OCI-M2 (cell line): Measurements from ENCODE around the gene ERGIC1.

Experiments used
- DNase-seq: peaks from one replicate; lab custom pipeline; 2025; ENCODE audit not compliant: unreplicated experiment; lab: John Stamatoyannopoulos, UW

ERGIC1 gene

GRCh38 chr5:172827841-172828240 lies 6.2 kb upstream of the ERGIC1 start:
- DNase-seq: no peak

DNA sequence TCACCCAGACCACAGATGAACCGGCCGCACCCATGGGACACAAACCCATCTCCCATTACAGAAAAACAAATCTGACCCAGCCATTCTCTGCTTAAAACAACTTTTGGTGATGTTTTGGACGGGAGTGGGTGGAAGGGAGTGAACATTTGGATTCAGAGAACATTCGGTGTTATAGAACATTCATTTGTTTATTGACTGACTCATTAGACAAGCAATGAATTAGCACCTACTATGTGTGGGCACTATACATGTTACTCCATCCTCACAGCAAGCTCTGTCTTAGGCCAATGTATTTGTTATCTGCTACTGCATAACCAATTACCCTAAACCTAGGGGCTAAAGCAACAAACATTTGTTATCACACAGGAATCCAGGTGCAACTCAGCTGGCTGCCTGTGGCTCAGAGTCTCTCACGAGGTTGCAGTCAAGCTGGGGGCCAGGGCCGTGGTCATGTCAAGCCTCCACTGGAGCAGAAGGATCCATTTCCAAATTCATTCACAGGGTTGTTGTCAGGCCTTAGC lies 5.1 kb upstream of the ERGIC1 start:
- DNase-seq: no peak

GRCh38 chr5:172830275-172830799 lies 3.7 kb upstream of the ERGIC1 start:
- DNase-seq: no peak

DNA sequence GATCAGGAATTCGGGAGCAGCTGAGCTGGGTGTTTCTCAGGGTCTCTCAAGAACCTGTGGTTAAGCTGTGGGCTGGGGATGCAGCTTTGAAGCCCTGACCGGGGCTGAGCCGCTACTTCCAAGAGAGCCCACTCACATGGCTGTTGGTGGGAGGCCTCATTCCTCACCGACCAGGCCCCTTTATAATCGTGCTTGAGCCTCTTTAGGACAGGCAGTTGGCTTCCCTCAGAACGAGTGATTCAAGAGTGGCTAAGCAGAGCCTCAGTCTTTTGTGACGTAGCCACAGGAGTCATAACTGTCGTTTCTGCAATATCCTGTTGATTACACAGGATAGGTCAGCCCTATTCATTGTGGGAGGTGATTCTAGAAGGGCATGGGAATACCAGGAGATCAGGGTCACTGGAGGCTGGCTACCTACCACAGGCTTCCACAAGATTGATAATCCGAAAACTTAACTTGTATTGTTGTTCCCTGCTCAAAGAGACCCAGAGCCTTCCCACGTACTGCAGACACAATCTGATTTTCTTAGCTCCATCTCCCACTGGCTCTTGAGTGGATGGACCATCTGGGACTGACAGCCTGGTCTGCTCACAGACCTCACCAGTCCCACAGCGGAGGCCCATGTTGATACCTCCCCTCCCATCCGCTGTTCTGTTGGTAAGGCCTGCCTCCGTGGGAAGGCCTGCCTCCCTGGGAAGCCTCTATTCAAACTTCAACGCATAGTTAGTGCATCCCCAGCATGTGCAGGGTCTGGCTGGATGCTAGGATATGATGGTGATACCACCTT lies 3.0 kb upstream of the ERGIC1 start:
- DNase-seq: no peak

GRCh38 chr5:172832383-172833315 lies 1.4 kb upstream of the ERGIC1 start:
- DNase-seq: no peak

DNA sequence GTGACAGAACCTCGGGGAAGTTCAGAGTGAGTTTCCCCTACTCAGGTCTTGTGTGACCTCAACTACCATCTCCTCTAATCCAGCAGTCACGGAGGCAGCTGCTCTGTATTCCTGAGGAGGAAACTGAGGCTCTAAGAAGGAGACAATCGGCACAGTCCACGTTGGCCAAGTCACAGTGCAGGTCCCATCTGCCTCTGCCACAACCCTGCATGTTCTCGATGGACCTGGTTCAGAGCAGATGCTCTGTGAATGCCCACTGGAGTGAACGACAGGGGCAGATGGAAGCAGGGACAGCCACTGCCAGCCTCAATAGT lies 722 bp upstream of the ERGIC1 start:
- no peak for DNase-seq

- no peak for DNase-seq
These were observed 601 bp downstream of the ERGIC1 start for GRCh38 chr5:172834415-172835289.

GRCh38 chr5:172835290-172835993 lies 1.4 kb downstream of the ERGIC1 start:
- no peak for DNase-seq

GRCh38 chr5:172835994-172836356 lies 1.9 kb downstream of the ERGIC1 start:
- no peak for DNase-seq

DNA sequence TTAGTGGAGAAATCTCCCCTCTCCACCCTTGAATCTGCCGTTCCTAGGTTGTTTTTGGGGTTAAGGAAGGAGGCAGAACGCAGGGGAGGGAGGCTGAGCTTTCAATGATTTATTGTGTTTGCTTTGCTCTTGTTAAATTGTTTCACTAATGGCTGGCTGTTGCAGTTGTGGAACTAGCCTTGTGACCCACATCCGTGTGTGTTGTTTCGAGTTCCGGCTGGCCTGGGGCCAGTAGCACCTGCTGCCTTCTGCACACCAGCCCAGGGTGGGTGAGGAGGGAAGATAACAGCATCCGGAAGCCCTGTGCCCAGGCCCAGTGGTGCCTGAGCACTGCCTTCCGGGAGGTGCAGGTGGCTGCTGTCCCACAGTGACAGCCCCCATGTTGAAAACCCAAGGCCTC lies 3.6 kb downstream of the ERGIC1 start:
- no peak for DNase-seq

DNA sequence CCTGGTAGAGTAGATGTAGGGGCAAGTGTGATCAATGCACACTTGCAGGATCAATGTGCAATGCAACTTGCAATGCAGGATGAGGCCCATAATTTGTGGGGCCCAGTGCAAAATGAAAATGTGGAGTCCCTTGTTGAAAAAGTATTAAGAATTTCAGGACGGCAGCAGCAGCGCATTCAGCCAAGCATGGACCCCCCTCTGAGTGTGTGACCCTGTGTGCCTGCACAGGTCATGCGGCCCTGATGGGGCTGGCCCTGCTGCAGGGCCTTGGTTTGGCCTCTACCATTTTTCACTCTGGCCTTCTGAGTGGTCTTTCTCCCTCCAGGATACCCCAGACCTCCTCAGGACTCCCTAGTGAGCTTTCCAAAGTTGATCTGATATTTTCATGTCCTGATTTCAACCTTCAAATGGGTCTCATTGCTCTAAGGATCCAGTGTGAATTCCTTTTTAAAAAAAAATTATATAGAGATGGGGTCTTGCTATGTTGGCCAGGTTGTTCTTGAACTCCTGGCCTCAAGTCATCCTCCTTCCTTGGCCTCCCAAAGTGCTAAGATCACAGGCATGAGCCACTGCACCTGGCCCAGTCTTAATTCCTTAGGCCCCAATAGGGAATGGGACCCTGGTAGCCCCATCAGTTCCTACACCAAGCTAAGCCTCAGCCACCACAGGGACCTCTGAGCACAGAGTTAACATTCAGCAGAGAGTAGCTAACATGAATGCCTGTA lies 4.3 kb downstream of the ERGIC1 start:
- DNase-seq: no peak

DNA sequence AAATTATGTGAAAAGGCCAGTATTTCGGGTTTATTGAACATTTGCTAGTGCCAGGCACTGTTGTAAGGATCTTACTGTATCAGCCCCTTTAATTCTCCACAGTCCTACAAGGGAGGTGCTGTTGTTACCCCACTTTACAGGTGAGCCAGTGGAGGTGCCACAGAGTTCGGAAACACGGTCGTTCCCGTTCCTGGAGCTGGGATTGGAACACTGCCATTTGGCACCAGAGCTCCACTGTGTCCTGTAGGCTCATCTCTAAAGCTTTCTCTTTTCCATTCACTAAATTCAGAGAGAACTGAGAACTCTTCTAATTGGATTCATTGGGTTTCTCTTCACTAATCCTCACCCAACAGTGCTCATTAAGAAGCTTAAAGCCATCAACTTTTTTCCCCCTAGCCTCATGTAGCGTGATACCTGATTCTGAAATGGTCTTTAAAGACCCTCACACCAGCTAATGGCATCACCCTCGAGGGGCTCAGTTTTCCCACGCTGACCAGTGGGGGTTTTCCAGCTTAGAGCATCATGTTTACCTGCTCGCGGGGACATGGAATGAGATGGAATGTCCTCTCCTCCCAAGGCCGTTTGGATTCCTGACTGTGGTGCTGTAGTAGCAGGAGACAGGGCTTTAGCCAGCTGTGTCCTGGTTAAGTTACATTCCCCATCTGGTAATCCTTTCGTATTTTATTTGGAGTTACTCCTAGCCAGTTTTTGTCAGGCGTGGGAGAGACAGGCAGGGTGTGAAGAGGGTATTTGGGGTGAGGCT lies 5.8 kb downstream of the ERGIC1 start:
- no peak for DNase-seq

DNA sequence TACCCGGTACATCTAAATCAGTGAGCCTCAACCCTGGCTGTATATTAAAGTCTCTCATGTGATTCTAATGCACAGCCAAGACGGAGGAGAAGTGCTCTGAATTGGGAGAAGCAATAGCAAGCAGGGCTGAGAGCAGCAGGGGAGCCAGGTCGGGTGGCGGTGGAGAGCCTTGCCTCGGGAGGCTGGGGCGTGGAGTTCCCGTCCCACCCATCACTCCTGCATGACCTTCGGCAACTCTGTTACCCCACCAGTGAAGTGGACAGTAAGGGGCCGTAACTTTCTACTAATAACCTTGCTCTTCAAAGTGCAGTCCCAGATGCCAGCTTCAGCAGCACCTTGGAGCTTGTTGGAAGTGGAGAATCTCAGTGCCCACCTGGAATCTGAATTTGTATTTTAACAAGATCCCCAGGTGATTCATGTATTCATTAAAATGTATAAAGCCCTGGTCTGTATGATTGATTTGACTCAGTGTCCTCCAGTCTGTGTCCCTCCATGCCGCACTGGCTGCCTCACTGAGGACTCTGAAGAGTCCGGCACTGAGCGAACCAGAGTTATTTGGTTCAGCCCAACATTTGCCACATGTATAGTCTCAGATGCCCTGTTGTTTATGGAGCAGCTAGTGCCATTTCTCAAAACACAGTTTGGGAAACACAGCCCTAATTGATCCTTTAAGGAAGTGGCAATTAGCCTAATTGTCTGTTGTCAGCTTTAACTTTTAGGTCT lies 6.5 kb downstream of the ERGIC1 start:
- DNase-seq: no peak

- DNase-seq: no peak
These were observed 7.2 kb downstream of the ERGIC1 start for GRCh38 chr5:172841256-172841655.

DNA sequence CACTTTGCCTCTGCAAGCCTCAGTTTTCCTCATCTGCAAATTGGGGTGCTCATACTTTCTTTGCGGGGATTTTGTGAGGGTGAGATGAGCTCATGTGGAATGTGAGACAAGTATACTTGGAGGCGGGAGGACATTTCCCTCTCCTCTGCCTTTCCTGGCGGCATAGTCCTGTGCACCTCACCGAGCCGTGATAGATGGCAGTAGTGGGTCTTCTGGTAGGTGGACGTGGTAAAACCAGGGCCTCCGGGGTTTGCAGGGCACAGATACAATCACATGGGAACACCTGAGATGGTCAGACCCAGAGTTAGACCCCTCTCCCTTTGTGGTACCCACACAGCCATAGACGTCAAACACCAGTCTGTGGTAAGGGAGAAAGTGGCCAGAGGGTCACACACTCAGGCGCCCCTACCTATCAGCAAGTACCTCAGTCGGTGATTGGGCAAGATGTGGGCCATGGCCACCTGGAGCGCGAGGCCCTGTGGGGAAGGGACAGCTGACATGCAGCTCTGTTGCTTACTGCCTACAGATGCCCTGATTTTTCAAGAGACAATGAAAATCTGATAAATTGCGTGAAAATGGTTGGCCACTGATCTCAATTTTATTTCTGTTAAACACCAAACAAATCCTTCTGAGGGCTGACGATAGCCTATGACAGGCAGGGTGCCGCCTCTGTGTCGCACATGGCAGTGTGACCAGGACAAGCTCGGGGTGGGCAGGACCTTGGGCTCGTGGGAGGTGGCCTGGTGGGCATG lies 9.9 kb downstream of the ERGIC1 start:
- DNase-seq: no peak

DNA sequence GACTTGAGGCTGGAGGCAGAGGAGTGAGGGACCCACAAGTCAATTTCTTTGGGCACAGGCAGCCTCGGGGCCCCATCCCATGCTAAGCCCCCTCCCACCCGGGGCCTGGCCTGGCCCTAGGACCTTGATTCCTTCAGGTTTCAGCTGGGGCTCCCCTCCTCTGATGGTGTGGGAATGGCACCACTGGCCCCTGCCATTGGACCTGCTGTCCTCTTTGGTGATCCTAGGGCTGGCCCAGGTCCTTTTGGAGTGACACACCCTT lies 10.5 kb downstream of the ERGIC1 start:
- no peak for DNase-seq

GRCh38 chr5:172845154-172845553 lies 11.1 kb downstream of the ERGIC1 start:
- no peak for DNase-seq

- no peak for DNase-seq
These were observed 11.5 kb downstream of the ERGIC1 start for GRCh38 chr5:172845576-172845975.
